GM21576 (cell line): ENCODE results near the gene CGB1.
"Not testable (repeated sequence)": the region's sequence is repeated elsewhere in the genome, so short reads cannot be mapped to it uniquely, and the experiment has no call there.

Source experiments
- ATAC-seq: cut with Tn5 transposase; IDR thresholded peaks from one replicate; pipeline ENCODE4 v1.9.1; 2021; ENCODE audit warnings: mild to moderate bottlenecking, moderate library complexity; ENCODE audit not compliant: unreplicated experiment

CGB1 gene

GRCh38 chr19:49024233-49024632 lies 12.5 kb downstream of the CGB1 start, which contains the start of gene CGB3:
Gene CGB3 (minus strand): TSS chr19:49024333. CDS start chr19:49023971, 362 bp downstream.
- not testable (repeated sequence) for ATAC-seq

- no peak for ATAC-seq
These were observed 14.6 kb downstream of the CGB1 start for GRCh38 chr19:49022116-49022515.

GRCh38 chr19:49020931-49021895 lies 15.5 kb downstream of the CGB1 start:
- no peak for ATAC-seq

- ATAC-seq: no peak
These were observed 16.4 kb downstream of the CGB1 start for GRCh38 chr19:49020342-49020741.

GRCh38 chr19:49019242-49019932 lies 17.3 kb downstream of the CGB1 start:
- no peak for ATAC-seq

- not testable (repeated sequence) for ATAC-seq
These were observed 18.1 kb downstream of the CGB1 start for GRCh38 chr19:49018388-49019241.

GRCh38 chr19:49017666-49018351 lies 18.9 kb downstream of the CGB1 start:
- no peak for ATAC-seq

GRCh38 chr19:49017041-49017665 lies 19.5 kb downstream of the CGB1 start, which contains the start of gene LHB:
Gene LHB (minus strand): TSS chr19:49017091. CDS start chr19:49017081, 10 bp downstream.
- ATAC-seq: no peak

- no peak for ATAC-seq
These were observed 20.4 kb downstream of the CGB1 start for GRCh38 chr19:49016067-49016839.

- no peak for ATAC-seq
These were observed 21.8 kb downstream of the CGB1 start for GRCh38 chr19:49014870-49015255.

- no peak for ATAC-seq
These were observed 22.4 kb downstream of the CGB1 start for GRCh38 chr19:49014123-49014869.

- ATAC-seq: no peak
These were observed 25.5 kb downstream of the CGB1 start for GRCh38 chr19:49011194-49011593.

- no peak for ATAC-seq
These were observed 26.2 kb downstream of the CGB1 start for GRCh38 chr19:49010453-49010852.

- no peak for ATAC-seq
These were observed 26.9 kb downstream of the CGB1 start for GRCh38 chr19:49009828-49010227.

- no peak for ATAC-seq
These were observed 29.8 kb downstream of the CGB1 start for GRCh38 chr19:49006905-49007304.

GRCh38 chr19:49004964-49005614 lies 31.6 kb downstream of the CGB1 start:
- no peak for ATAC-seq

GRCh38 chr19:49004133-49004532 lies 32.6 kb downstream of the CGB1 start:
- no peak for ATAC-seq
